ENCODE results near the gene GADD45A.

GADD45A gene

GRCh38 chr1:67710417-67710816, 25.4 kb downstream of the GADD45A start:
- DNase-seq (ENCODE audit: low spot score in 2 of 2), result no peak
- in situ Hi-C loops (cut with MboI; ENCODE audit: low sequenced_read_pairs), result no loop called here
- Histone ChIP-seq H3K4me3 (no peak overlapping the region), H3K4me1 (peaks cover 12% of the 10 kb centered on the region), H3K36me3 (replicated peaks) (no peaks in the 10 kb centered on the region), H3K27me3 (ENCODE audit: low read depth) (no peaks in the 10 kb centered on the region), H3K9me3 (no peaks in the 10 kb centered on the region)

GRCh38 chr1:67711158-67711854, 26.3 kb downstream of the GADD45A start:
- DNase-seq (ENCODE audit: low spot score in 2 of 2), result no peak
- H3K36me3 ChIP-seq (replicated peaks), result no peaks in the 10 kb centered on the region
- no peaks in the 10 kb centered on the region for H3K27me3 ChIP-seq (ENCODE audit: low read depth)
- no peaks in the 10 kb centered on the region for H3K9me3 ChIP-seq
- in situ Hi-C loops (cut with MboI; ENCODE audit: low sequenced_read_pairs), result no loop called here
- peaks cover 12% of the 10 kb centered on the region for H3K4me1 ChIP-seq
- no peak overlapping the region for H3K4me3 ChIP-seq

DNA sequence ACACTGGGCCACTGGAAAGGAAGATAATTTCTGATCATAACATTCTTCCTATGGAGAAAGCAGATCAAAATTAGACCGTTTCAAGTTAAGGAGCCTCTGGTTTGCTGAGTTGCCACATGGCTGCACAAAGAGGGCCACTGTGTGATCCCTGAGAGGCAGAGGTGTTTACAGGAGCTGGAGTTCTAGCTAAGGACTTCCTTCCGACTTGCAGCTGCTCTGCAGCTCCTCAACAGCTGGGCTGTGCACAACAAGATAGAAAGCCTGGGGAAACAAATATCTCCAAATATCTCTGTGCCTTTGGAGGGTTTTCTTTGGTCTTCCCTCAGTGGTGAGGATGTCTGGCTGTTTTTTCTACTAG, 26.8 kb downstream of the GADD45A start:
- Histone ChIP-seq H3K36me3 (replicated peaks) (no peaks in the 10 kb centered on the region), H3K27me3 (ENCODE audit: low read depth) (no peaks in the 10 kb centered on the region), H3K4me1 (peaks cover 12% of the 10 kb centered on the region), H3K4me3 (no peak overlapping the region), H3K9me3 (no peaks in the 10 kb centered on the region)
- no peak for DNase-seq (ENCODE audit: low spot score in 2 of 2)
- in situ Hi-C loops (cut with MboI; ENCODE audit: low sequenced_read_pairs), result no loop called here

- no peaks in the 10 kb centered on the region for H3K27me3 ChIP-seq (ENCODE audit: low read depth)
- no peak overlapping the region for H3K4me3 ChIP-seq
- peaks cover 12% of the 10 kb centered on the region for H3K4me1 ChIP-seq
- H3K9me3 ChIP-seq, result no peaks in the 10 kb centered on the region
- in situ Hi-C loops (cut with MboI; ENCODE audit: low sequenced_read_pairs), result no loop called here
- peak; percentile 51 to 62 for DNase-seq (ENCODE audit: low spot score in 2 of 2)
- H3K36me3 ChIP-seq (replicated peaks), result no peaks in the 10 kb centered on the region
Observed at GRCh38 chr1:67713057-67713846, 28.3 kb downstream of the GADD45A start.

- H3K36me3 ChIP-seq (replicated peaks), result no peaks in the 10 kb centered on the region
Observed at GRCh38 chr1:67715819-67716218, 30.8 kb downstream of the GADD45A start.

GRCh38 chr1:67716800-67717199, 31.8 kb downstream of the GADD45A start:
- in situ Hi-C loops (cut with MboI; ENCODE audit: low sequenced_read_pairs), result no loop called here
- Histone ChIP-seq H3K36me3 (replicated peaks) (no peaks in the 10 kb centered on the region), H3K4me3 (no peak overlapping the region), H3K9me3 (no peaks in the 10 kb centered on the region), H3K27me3 (ENCODE audit: low read depth) (no peaks in the 10 kb centered on the region), H3K4me1 (peaks cover 12% of the 10 kb centered on the region)
- DNase-seq (ENCODE audit: low spot score in 2 of 2), result no peak

More at GRCh38 chr1:67715819-67716218, 30.8 kb downstream of the GADD45A start:
- no peak for DNase-seq (ENCODE audit: low spot score in 2 of 2)
- H3K9me3 ChIP-seq, result no peaks in the 10 kb centered on the region
- peaks cover 12% of the 10 kb centered on the region for H3K4me1 ChIP-seq
- H3K4me3 ChIP-seq, result no peak overlapping the region
- no peaks in the 10 kb centered on the region for H3K27me3 ChIP-seq (ENCODE audit: low read depth)
- in situ Hi-C loops (cut with MboI; ENCODE audit: low sequenced_read_pairs), result no loop called here

- no peaks in the 10 kb centered on the region for H3K9me3 ChIP-seq
- H3K4me3 ChIP-seq, result no peak overlapping the region
- H3K4me1 ChIP-seq, result peaks cover 12% of the 10 kb centered on the region
- H3K36me3 ChIP-seq (replicated peaks), result no peaks in the 10 kb centered on the region
- no peaks in the 10 kb centered on the region for H3K27me3 ChIP-seq (ENCODE audit: low read depth)
- in situ Hi-C loops (cut with MboI; ENCODE audit: low sequenced_read_pairs), result no loop called here
- DNase-seq (ENCODE audit: low spot score in 2 of 2), result no peak
Observed at GRCh38 chr1:67717876-67718275, 32.9 kb downstream of the GADD45A start.

DNA sequence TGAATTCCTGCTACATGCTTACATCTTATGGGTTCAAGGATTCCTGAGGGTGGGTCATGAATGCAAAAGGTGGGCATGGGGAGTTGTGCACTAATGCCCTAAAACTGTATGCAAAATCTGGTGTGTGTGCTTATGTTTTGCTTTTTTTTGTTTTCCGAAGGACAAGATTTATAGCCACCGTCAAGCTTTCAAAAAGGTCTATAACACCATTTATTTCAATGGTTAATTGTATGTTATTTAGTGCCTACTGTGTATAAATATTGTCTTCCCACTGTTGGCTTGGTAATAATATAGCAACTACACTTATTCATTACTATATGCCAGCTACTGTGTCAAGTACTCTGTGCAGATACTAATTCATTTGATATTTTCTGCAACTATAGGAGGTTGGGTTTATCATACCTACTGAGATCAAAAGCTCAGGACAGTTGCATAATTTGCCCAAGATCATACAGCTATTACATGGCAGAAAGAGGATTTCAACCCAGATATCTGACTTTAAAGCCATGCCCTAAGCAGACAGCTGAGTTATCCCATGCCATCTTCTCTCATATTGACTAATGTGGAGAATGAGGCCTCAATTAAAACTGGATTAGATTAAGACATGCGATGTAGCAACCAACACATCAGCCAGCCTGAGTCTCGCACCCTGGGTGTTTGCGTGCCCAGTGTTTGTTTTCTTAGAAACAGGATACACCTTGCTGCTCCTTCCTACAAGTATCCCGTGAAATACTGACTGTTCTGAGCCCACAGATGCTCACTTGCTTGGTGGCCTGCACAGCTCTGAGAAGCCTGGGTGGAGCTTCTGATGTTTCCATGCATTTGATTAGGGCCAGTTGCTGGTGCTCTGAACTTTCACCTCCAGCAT, 34.6 kb downstream of the GADD45A start:
- in situ Hi-C loops (cut with MboI; ENCODE audit: low sequenced_read_pairs), result no loop called here
- Histone ChIP-seq H3K27me3 (ENCODE audit: low read depth) (no peaks in the 10 kb centered on the region), H3K4me3 (no peak overlapping the region), H3K9me3 (no peaks in the 10 kb centered on the region), H3K4me1 (peaks cover 5% of the 10 kb centered on the region), H3K36me3 (replicated peaks) (no peaks in the 10 kb centered on the region)
- DNase-seq (ENCODE audit: low spot score in 2 of 2), result no peak

DNA sequence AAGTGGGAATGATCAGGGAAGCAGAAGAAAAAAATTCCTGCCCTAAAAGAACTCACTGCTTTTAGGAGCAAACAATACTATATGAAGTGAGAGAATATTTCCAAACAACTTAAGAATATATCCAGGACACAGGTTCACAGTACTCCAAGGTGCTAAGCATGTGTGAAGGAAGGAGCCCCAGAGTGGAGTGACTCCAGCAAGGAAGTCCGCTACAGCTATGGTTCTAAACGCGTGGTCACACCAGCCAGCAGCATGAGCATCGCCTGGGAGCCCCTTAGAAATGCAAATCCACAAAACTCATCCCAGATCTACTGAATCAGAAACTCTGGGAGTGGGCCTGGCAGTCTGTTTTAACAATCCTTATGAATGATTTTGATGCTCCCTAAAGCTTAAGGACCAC, 36.1 kb downstream of the GADD45A start:
- Histone ChIP-seq H3K4me3 (no peak overlapping the region), H3K4me1 (peaks cover 5% of the 10 kb centered on the region), H3K36me3 (replicated peaks) (no peaks in the 10 kb centered on the region), H3K27me3 (ENCODE audit: low read depth) (no peaks in the 10 kb centered on the region), H3K9me3 (no peaks in the 10 kb centered on the region)
- DNase-seq (ENCODE audit: low spot score in 2 of 2), result no peak
- in situ Hi-C loops (cut with MboI; ENCODE audit: low sequenced_read_pairs), result no loop called here

DNA sequence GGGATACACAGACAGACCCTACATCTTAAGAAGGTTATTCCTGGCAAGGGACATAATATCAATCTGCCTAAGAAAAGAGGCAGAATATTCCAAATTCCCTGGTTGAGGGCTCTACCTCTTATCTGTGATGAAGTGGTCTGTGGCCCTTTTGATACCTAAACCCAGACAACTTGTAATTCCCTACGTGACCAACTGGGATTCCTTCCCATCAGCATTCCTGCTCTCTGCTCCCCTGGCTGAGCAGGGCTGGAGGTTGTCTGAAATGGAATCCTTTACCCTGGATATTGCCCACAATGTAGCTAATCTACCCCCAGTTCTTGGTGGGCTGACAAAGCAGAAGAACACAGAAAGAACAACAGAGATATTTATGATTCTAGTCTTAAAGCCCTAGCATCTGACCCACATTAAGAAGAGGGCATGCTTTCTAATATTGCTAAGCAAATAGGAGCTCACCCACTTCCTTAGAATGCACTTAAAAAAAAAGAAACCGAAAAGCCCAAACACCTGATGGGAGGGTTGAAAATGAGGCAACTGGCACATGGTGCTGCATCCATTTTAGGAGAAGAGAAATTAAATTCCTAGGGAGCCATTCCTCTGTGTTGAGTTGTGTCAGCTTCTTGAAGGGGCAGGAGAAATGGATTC, 36.8 kb downstream of the GADD45A start:
- H3K4me1 ChIP-seq, result peaks cover 5% of the 10 kb centered on the region
- in situ Hi-C loops (cut with MboI; ENCODE audit: low sequenced_read_pairs), result no loop called here
- no peaks in the 10 kb centered on the region for H3K9me3 ChIP-seq
- H3K4me3 ChIP-seq, result no peak overlapping the region
- no peak for DNase-seq (ENCODE audit: low spot score in 2 of 2)
- no peaks in the 10 kb centered on the region for H3K36me3 ChIP-seq (replicated peaks)
- H3K27me3 ChIP-seq (ENCODE audit: low read depth), result no peaks in the 10 kb centered on the region

- peaks cover 5% of the 10 kb centered on the region for H3K4me1 ChIP-seq
- in situ Hi-C loops (cut with MboI; ENCODE audit: low sequenced_read_pairs), result no loop called here
- DNase-seq (ENCODE audit: low spot score in 2 of 2), result no peak
- H3K9me3 ChIP-seq, result no peaks in the 10 kb centered on the region
- H3K36me3 ChIP-seq (replicated peaks), result no peaks in the 10 kb centered on the region
- H3K4me3 ChIP-seq, result no peak overlapping the region
- no peaks in the 10 kb centered on the region for H3K27me3 ChIP-seq (ENCODE audit: low read depth)
Observed at GRCh38 chr1:67722292-67722944, 37.4 kb downstream of the GADD45A start.

- DNase-seq (ENCODE audit: low spot score in 2 of 2), result no peak
- H3K9me3 ChIP-seq, result no peaks in the 10 kb centered on the region
- H3K27me3 ChIP-seq (ENCODE audit: low read depth), result no peaks in the 10 kb centered on the region
- peaks cover 5% of the 10 kb centered on the region for H3K4me1 ChIP-seq
- no peak overlapping the region for H3K4me3 ChIP-seq
- no peaks in the 10 kb centered on the region for H3K36me3 ChIP-seq (replicated peaks)
- in situ Hi-C loops (cut with MboI; ENCODE audit: low sequenced_read_pairs), result no loop called here
Observed at GRCh38 chr1:67723126-67723525, 38.1 kb downstream of the GADD45A start.

DNA sequence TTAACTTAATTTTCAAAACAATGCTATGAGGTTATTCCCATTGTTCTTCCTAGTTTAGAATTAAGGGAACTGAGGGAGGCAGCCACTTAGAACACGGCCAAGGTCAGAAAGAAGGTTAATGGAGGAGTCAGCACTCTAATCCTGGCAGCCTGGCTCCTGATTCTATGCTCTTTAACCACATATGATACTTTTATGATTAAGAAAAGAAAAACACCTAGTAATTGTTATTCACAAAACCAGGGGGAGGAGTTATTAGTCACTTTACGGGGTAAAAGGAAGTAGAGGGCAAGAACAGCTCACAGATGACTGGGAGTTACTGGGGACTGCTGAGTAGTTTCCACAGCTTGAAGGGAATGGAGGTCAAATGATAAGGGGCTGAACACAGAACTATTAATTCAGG, 38.6 kb downstream of the GADD45A start:
- Histone ChIP-seq H3K9me3 (no peaks in the 10 kb centered on the region), H3K36me3 (replicated peaks) (no peaks in the 10 kb centered on the region), H3K4me1 (peaks cover 5% of the 10 kb centered on the region), H3K27me3 (ENCODE audit: low read depth) (no peaks in the 10 kb centered on the region), H3K4me3 (no peak overlapping the region)
- in situ Hi-C loops (cut with MboI; ENCODE audit: low sequenced_read_pairs), result no loop called here
- no peak for DNase-seq (ENCODE audit: low spot score in 2 of 2)

All from HAP-1 (cell line).